Naive B cell (primary cell): ENCODE data around the gene NRL. TPM values are rescaled to one million over a fixed set of nuclear protein-coding genes. Genes with fewer than 3 reads are reported as not detected.
A peak's percentile ranks its signal among the peaks of the same experiment; 100 is the strongest.
"Not testable (repeated sequence)": the region's sequence is repeated elsewhere in the genome, so short reads cannot be mapped to it uniquely, and the experiment has no call there.

Experiments used
- ATAC-seq, 2 donors: fragments of 150-1000 bp; cut with Tn5 transposase; 2 replicates each; pipeline ENCODE4 v1.10.0; 2021; ENCODE audit warnings: low read depth in 2 of 2, mild to moderate bottlenecking in 2 of 2, moderate library complexity in 2 of 2
- DNase-seq: peaks from one replicate; pipeline ENCODE4 v3.0.0; 2022
- H3K27ac Mint-ChIP-seq, 6 donors: one replicate each; pipeline ENCODE4 v1.8.0; 2020 to 2022; ENCODE audit warnings: mild to moderate bottlenecking in 6 of 6, mixed read lengths in 6 of 6, moderate library complexity in 5 of 6, inconsistent platforms in 2 of 6
- H3K27me3 Mint-ChIP-seq, 3 donors: one replicate each; pipeline ENCODE4 v1.8.0; 2021 to 2022; ENCODE audit warnings: mixed read lengths in 3 of 3, mild to moderate bottlenecking in 1 of 3
- H3K36me3 Mint-ChIP-seq, 2 donors: one replicate each; pipeline ENCODE4 v1.8.0; 2020 to 2022; ENCODE audit warnings: mixed read lengths in 2 of 2, inconsistent platforms in 1 of 2, mild to moderate bottlenecking in 1 of 2
- H3K4me1 Mint-ChIP-seq, 3 donors: one replicate each; pipeline ENCODE4 v1.8.0; 2020 to 2022; ENCODE audit warnings: mixed read lengths in 3 of 3, inconsistent platforms in 1 of 3, mild to moderate bottlenecking in 1 of 3, moderate library complexity in 1 of 3
- H3K4me3 Mint-ChIP-seq, 8 donors: one replicate each; pipeline ENCODE4 v1.8.0; 2020 to 2022; ENCODE audit warnings: mild to moderate bottlenecking in 8 of 8, mixed read lengths in 8 of 8, moderate library complexity in 8 of 8, inconsistent platforms in 2 of 8
- H3K9me3 Mint-ChIP-seq, 7 donors: one replicate each; pipeline ENCODE4 v1.8.0; 2020 to 2022; ENCODE audit warnings: mixed read lengths in 7 of 7, mild to moderate bottlenecking in 5 of 7, inconsistent platforms in 2 of 7, moderate library complexity in 1 of 7
- polyA plus RNA-seq, 6 donors: library from polyadenylated mRNA; unstranded; fragments of 300-500 nt; fragmentation: Illumina TruSeq; gene quantifications; one replicate each; pipeline ENCODE4 v1.2.3, GENCODE V29; 2021; ENCODE audit warnings: low read depth in 6 of 6

NRL gene
- polyA plus RNA-seq, 6 donors from 2014 or later = 2.3 to 8.9 (median 6.4) TPM

DNA sequence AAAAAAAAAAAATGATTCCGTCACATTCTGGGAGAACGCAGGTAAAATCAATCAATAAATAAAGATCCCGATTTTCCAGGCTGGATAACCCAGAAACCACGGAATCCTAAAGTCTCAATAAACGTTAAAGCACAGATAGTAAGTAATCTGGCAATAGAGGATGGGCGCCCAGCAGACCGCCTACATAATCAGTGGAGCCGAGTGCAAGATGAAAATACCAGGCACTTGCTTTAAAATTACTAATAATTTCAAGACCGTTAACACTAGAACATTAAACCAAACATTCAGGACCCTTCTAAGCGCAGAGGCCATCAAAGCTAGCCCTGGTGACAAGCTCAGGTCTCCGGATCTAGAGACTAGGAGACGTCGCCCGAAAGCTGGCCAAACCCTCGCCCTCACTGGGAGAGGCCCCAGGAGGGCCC lies 1.4 kb downstream of the NRL start:
- ATAC-seq = no peak
- no peaks in the 10 kb centered on the region for H3K27me3 Mint-ChIP-seq
- peak overlapping the region; percentile 99 to 100 (median 100) for H3K27ac Mint-ChIP-seq
- H3K4me3 Mint-ChIP-seq = peak overlapping the region; percentile 97 to 99 (median 98)
- no peak for DNase-seq
- peaks cover 3 to 6% of the 10 kb centered on the region in 2 donors for H3K36me3 Mint-ChIP-seq
- H3K9me3 Mint-ChIP-seq = no peaks in the 10 kb centered on the region
- H3K4me1 Mint-ChIP-seq = peaks cover 27 to 40% (median 39%) of the 10 kb centered on the region in 3 donors

DNA sequence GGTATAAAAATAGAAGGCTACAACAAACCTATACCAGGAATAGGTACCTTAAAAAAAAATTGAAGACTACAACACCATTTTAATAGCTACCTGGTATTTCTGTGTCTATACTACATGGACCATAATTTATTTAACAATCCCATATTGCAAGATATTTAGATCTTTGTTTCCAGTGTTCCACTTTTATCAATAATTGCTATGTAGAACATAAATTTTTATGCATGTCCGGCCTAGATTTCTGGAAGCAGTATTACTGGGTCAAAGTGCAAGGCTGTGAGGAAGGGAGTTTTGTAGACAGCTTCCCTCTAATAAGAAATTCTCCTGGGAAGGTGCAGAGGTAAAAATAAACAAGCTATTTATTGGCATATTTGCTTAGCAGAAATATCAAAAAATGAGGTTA lies 4.2 kb downstream of the NRL start:
- H3K27me3 Mint-ChIP-seq = no peaks in the 10 kb centered on the region
- DNase-seq = no peak
- no peak for ATAC-seq
- H3K27ac Mint-ChIP-seq = no peak overlapping the region
- H3K9me3 Mint-ChIP-seq = no peaks in the 10 kb centered on the region
- H3K36me3 Mint-ChIP-seq = no peaks in the 10 kb centered on the region
- H3K4me3 Mint-ChIP-seq = peak overlapping the region in 1 of 8 donors; percentile 46
- H3K4me1 Mint-ChIP-seq = peaks cover 13 to 24% (median 17%) of the 10 kb centered on the region in 3 donors

DNA sequence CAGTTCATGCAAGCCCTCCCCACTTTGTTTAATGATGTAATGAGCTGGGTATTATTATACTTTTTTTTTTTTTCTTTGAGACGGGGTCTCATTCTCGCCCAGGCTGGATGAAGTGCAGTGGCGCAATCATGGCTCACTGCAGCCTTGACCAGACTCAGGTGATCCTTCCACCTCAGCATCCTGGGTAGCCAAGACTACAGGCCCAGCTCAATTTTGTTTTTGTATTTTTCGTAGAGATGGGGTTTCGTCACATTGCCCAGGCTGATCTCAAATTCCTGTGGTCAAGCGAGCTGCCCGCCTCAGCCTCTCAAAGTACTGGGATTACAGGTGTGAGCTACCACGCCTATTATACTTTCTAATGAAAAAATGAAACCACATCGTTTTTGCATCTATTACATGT lies 4.7 kb downstream of the NRL start:
- no peak for ATAC-seq
- Mint-ChIP-seq H3K27me3 (no peaks in the 10 kb centered on the region), H3K36me3 (peaks cover 0 to 2% of the 10 kb centered on the region in 2 donors), H3K4me1 (peaks cover 8 to 20% (median 13%) of the 10 kb centered on the region in 3 donors), H3K27ac (no peak overlapping the region), H3K9me3 (no peaks in the 10 kb centered on the region), H3K4me3 (no peak overlapping the region)
- DNase-seq = no peak

DNA sequence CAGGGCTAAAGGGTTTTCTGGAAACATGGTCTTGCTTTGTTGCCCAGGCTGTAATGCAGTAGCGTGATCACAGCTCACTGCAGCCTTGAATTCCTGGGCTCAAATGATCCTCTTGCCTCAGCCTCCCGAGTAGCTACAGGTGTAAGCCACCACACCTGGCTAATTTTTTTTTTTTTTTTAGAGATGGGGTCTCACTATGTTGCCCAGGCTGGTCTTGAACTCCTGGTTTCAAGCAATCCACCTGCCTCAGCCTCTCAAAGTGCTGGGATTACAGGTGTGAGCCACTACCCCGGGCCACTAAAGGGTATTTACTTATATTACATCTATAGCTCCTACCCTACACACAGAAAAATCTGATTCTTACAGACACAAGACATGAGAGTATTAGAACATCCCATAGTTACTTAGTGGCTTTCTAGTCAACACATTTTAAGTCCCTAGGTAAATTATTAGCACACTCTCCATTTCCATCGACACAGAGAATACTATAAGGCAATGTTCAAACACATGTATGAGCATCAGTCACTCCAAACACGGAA lies 6.3 kb downstream of the NRL start:
- Mint-ChIP-seq H3K36me3 (peaks cover 14% of the 10 kb centered on the region in 2 donors), H3K27ac (peak overlapping the region; percentile 81 to 94 (median 92)), H3K4me1 (peaks cover 7 to 18% (median 10%) of the 10 kb centered on the region in 3 donors), H3K9me3 (peaks cover 0 to 2% (median 0%) of the 10 kb centered on the region in 7 donors), H3K4me3 (peak overlapping the region in 3 of 8 donors; percentile 56 to 72 (median 57)), H3K27me3 (no peaks in the 10 kb centered on the region)
- DNase-seq (no peak), ATAC-seq (no peak)

DNA sequence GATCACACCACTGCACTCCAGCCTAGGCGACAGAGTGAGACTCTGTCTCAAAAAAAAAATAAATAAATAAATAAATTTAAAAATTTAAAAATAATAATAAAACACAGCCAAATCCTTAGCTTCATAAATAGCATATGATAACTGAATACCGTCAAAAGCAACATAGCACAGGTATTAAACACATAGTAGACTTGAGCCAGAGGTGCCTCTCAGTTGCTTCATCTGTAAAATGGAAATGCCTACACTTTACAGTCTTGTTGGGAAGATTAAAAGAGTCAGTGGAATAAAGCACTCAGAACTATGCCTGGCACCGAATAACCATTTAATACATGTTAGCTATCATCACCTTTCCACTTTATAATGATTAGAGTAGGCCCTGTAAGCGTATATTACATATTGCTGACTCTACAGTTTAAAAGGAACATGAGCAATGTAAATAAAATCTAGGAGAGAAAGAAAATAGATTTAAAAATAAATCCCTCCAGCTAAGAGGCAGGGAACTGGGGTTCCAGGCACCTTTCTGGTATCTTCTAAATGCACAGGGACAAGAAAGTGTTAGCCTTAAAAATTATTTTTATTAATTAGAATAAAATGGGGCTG lies 8.0 kb downstream of the NRL start:
- Mint-ChIP-seq H3K27me3 (no peaks in the 10 kb centered on the region), H3K9me3 (peaks cover 0 to 2% (median 0%) of the 10 kb centered on the region in 7 donors), H3K27ac (no peak overlapping the region), H3K4me1 (peaks cover 10 to 14% (median 10%) of the 10 kb centered on the region in 3 donors), H3K4me3 (no peak overlapping the region), H3K36me3 (peaks cover 14 to 23% of the 10 kb centered on the region in 2 donors)
- DNase-seq (no peak), ATAC-seq (no peak)

DNA sequence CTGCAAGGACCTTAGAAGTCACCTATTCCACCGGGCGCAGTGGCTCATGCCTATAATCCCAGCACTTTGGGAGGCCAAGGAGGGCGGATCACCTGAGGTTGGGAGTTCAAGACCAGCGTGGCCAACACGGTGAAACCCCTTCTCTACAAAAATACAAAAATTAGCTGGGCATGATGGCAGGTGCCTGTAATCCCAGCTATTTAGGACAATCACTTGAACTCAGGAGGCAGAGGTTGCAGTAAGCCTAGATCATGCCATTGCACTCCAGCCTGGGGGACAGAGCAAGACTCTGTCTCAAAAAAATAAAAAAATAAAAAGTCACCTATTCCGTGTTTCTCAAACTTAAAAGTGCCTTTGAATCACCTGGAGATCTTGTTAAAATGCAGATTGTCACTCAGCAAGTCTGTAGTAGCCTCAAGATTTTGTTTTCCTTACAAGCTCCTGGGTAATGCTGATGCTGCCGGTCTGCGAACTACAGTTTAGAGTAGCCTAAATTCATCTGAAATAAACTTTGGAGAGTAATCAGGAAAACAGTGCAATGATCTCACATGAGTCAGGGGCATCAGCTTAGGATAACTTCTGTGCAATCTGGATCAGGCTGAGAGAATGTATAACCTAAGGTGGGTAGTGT lies 9.0 kb downstream of the NRL start:
- not testable (repeated sequence) for ATAC-seq, DNase-seq, H3K9me3 Mint-ChIP-seq, H3K4me3 Mint-ChIP-seq, H3K27me3 Mint-ChIP-seq
- H3K27ac Mint-ChIP-seq = peak overlapping the region in 2 of 6 donors; percentile 12 to 78
- H3K36me3 Mint-ChIP-seq = peaks cover 14 to 23% of the 10 kb centered on the region in 2 donors
- peaks cover 10 to 14% (median 10%) of the 10 kb centered on the region in 3 donors for H3K4me1 Mint-ChIP-seq

DNA sequence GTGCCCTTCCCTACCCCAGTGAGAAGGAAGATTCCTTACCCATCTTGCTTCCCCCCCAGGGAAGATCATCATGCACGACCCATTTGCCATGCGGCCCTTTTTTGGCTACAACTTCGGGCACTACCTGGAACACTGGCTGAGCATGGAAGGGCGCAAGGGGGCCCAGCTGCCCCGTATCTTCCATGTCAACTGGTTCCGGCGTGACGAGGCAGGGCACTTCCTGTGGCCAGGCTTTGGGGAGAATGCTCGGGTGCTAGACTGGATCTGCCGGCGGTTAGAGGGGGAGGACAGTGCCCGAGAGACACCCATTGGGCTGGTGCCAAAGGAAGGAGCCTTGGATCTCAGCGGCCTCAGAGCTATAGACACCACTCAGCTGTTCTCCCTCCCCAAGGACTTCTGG lies 11.3 kb downstream of the NRL start:
- Mint-ChIP-seq H3K36me3 (peaks cover 14 to 31% of the 10 kb centered on the region in 2 donors), H3K4me1 (peaks cover 4 to 9% (median 8%) of the 10 kb centered on the region in 3 donors), H3K9me3 (peaks cover 0 to 2% (median 0%) of the 10 kb centered on the region in 7 donors), H3K27ac (peak overlapping the region in 2 of 6 donors; percentile 33 to 47), H3K4me3 (no peak overlapping the region), H3K27me3 (no peaks in the 10 kb centered on the region)
- ATAC-seq (no peak), DNase-seq (no peak)

DNA sequence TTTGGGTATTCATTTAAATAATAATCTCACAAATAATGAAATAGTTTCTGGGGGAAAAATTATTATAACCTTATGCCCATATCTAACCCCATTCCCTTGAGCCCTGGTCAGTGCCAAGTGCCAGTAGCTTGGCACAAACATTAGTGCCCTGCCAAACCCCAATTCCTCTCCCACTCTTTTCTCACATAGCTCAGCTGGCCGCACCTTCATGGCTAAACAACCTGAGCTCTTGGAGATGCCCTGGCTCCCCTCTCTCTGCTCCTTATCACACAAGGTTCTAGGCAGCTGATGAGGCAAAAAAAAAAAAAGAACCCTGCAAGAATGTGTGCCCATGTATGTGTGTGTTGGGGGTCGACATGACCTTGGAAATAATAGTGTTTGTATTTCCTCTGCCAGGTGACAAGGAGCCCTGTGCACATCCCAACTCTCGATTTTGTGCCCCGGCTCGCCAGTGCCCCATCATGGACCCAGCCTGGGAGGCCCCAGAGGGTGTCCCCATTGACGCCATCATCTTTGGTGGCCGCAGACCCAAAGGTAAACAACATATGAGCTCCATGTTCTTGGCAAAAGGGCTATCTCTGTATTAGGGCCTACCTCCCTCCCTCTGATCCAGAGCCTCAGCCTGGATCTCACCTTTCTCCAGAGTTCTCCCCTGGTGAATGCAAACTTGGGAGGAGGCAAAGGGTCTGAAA lies 12.2 kb downstream of the NRL start:
- ATAC-seq (no peak), DNase-seq (no peak)
- Mint-ChIP-seq H3K4me1 (peaks cover 4 to 6% (median 6%) of the 10 kb centered on the region in 3 donors), H3K4me3 (no peak overlapping the region), H3K27me3 (no peaks in the 10 kb centered on the region), H3K36me3 (peaks cover 14 to 31% of the 10 kb centered on the region in 2 donors), H3K27ac (peak overlapping the region in 2 of 6 donors; percentile 7 to 78), H3K9me3 (peaks cover 0 to 2% (median 0%) of the 10 kb centered on the region in 7 donors)

DNA sequence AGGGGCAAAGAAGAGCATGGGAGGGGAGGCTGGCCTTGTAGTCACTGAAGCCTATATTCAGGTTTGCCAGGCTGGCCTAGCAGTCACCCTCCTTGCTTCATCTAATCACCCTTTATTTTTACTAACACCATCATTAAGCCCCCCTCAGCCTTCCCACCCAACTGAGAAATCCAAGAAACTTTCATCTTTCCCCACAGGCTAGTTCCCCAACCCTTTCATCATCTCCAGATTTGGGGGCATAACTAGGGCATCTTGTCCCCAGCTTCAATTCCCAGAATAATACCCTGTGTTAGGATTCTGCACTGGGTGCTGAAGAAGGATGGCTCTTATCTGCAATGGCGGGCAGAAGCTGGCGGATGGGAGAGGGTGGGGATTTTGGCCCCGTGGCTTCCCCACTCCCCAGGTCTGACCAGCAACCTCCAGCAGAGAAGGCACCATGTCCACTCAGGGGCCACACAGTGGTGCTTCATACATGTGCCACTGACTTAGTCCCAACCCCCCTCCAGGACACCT lies 13.7 kb downstream of the NRL start:
- Mint-ChIP-seq H3K36me3 (peaks cover 14 to 31% of the 10 kb centered on the region in 2 donors), H3K27ac (peak overlapping the region in 1 of 6 donors; percentile 47), H3K9me3 (peaks cover 0 to 2% (median 0%) of the 10 kb centered on the region in 7 donors), H3K4me3 (peak overlapping the region in 1 of 8 donors; percentile 29), H3K4me1 (peaks cover 10 to 15% (median 14%) of the 10 kb centered on the region in 3 donors), H3K27me3 (no peaks in the 10 kb centered on the region)
- DNase-seq (no peak), ATAC-seq (no peak)

DNA sequence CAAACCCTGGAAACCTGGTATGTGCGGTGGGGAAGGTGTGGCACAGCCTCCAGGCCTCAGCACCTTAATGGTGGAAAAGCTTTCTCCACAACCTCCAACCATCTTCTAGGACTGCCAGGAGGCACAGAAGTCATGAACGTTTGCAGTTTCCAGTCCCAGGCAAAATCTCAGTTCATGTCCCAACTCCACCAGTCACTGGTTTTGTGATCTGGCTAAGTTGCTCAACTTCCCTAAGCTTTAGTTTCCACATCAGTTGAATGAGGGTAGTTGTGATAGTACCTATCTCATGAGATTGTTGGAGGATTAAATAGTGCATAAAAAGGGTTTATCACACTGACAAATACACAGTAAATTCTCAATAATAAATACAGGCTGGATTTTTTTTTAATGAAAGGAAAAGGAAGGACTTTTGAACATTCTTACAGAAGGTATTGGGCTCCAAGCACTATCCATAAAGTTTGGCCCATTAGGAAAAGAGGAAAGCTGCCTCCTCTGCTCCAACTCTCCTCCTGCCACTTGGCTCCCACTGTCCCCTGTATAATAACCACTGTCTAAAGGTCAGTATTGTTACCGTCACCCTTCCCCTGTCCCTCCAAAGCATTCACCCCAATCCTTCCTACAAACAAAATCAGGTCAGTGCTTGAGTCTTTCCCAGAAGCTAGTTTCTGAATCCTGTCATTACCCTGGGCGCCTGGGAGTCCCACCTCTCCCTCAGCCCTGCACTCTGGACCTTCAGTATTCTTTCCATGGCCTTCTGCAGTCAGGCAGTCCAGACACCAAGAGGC lies 14.4 kb downstream of the NRL start:
- H3K27ac Mint-ChIP-seq = peak overlapping the region in 1 of 6 donors; percentile 30
- no peak overlapping the region for H3K4me3 Mint-ChIP-seq
- ATAC-seq (no peak), DNase-seq (no peak)
- peaks cover 0 to 2% (median 0%) of the 10 kb centered on the region in 7 donors for H3K9me3 Mint-ChIP-seq
- peaks cover 14 to 31% of the 10 kb centered on the region in 2 donors for H3K36me3 Mint-ChIP-seq
- H3K4me1 Mint-ChIP-seq = peaks cover 14 to 21% (median 20%) of the 10 kb centered on the region in 3 donors
- H3K27me3 Mint-ChIP-seq = no peaks in the 10 kb centered on the region

DNA sequence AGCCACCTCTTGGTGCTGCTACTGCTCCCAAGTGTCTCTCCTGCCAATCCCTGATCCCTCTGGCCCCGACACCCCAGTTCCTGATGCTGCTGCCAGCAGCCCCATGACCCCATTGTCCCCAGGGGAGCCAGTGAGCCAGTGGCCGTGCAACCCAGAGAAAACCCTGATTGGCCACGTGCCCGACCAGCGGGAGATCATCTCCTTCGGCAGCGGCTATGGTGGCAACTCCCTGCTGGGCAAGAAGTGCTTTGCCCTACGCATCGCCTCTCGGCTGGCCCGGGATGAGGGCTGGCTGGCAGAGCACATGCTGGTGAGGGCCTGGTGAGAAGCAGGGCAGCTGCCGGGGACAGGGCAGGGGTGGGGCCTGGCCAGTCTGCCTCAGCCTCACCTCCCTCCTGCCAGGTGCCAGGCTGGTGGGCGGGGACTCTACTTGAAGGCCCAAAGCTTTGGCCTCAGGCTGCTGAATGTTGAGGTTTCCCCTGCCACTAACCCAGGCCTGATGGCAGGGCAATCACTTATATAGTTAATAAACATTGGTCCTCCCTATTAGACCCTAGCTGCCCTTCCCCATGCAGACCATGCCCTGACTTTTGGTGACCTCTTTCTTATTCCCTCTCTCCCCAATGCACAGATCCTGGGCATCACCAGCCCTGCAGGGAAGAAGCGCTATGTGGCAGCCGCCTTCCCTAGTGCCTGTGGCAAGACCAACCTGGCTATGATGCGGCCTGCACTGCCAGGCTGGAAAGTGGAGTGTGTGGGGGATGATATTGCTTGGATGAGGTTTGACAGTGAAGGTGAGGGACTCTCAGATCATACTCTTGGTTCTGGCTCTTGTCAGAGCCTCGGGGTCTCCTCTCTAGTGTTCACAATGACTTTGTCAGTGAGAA lies 15.6 kb downstream of the NRL start:
- Mint-ChIP-seq H3K9me3 (no peaks in the 10 kb centered on the region), H3K4me1 (peaks cover 20 to 31% (median 27%) of the 10 kb centered on the region in 3 donors), H3K27ac (no peak overlapping the region), H3K36me3 (peaks cover 6 to 29% of the 10 kb centered on the region in 2 donors), H3K27me3 (no peaks in the 10 kb centered on the region), H3K4me3 (peak overlapping the region in 2 of 8 donors; percentile 56 to 61)
- ATAC-seq (no peak), DNase-seq (no peak)
